GM20000 (cell line): ENCODE results near the gene CD226.
"Not testable (repeated sequence)": the region's sequence is repeated elsewhere in the genome, so short reads cannot be mapped to it uniquely, and the experiment has no call there.

Experiments used
- DNase-seq: peaks from one replicate; pipeline ENCODE4 v3.0.0; 2012; ENCODE audit warnings: low spot score
- CTCF ChIP-seq: IDR thresholded peaks from 2 replicates; pipeline ENCODE4 v1.5.1; 2012; ENCODE audit warnings: mild to moderate bottlenecking, control low read depth; ENCODE audit errors: extremely low read depth, missing control alignments

Gene CD226

DNA sequence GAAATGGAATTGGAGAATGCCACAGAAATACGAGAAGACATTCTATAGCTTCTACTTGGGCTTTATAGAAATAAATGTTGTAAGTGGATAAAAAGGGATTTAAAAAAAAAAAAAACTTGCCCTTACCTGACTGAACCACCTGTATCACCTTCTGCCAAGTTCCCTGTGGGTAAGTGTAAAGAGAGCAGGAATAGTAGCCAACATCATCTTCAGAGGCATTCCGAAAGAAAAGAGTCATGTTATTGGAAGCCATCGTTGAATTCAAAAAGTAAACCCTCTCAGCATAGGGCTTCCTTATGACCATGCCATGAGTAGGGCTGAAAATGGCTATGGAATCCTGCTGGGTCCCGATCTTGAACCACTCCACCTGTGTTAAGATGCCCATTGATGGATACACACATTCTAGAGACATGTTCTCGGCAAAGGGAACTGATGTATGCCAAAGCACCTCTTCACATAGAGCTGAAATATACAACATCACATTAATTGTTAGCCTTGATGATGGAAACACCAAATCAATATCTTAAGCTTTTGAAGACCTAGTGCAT lies 991 bp downstream of the CD226 start:
- no peak for DNase-seq
- no peak for TF ChIP-seq CTCF

GRCh38 chr18:69945220-69946114 lies 2.2 kb downstream of the CD226 start:
- TF ChIP-seq CTCF = no peak
- no peak for DNase-seq

DNA sequence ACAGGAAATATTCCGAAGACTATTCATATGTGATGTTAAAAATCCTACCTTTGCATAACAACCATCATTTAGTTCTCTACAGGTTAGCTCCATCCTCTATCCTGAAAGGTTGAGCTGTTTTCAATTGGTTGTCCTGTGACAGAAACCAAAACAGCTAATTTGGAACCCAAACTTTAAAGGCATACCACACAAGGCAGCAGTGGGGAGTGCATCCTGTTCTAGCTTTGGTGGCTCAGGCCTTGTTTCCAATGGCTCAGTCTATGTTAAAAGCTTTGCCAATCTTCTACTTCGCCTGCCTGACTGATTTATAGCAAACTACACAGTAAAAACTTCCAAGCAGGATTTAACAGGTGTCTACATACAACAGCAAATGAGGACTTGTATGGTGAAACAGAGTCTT lies 3.2 kb downstream of the CD226 start:
- no peak for DNase-seq
- no peak for TF ChIP-seq CTCF

- DNase-seq = no peak
- no peak for TF ChIP-seq CTCF
Measured at GRCh38 chr18:69943021-69943420, 4.7 kb downstream of the CD226 start.

DNA sequence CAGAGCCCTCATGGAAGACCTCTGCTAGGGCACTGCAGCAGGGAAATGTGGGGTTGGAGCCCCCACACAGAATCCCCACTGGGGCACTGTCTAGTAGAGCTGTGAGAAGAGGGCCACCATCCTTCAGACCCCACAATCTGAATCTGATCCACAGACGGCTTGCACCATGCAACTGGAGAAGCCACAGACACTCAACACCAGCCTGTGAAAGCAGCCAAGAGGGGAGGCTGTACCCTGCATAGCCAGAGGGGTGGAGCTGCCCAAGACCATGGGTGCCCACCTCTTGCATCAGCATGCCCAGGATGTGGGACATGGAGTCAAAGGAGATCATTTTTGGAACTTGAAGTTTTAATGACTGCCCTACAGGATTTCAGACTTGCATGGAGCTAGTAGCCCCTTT lies 6.5 kb downstream of the CD226 start:
- no peak for TF ChIP-seq CTCF

DNA sequence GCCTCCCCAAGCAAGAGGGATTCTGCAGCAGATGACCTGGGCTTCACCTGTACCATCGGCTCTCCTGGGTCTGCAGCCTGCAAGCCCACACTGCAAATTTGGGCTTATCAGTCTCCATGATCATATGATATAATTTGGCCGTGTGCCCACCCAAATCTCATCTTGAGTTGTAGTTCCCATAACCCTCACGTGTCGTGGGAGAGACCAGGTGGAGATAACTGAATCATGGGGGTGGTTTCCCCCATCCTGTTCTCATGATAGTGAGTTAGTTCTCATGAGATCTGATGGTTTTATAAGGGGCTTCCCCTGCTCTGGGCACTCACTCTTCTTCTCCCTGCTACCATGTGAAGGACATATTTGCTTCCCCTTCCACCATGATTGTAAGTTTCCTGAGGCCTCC lies 7.9 kb downstream of the CD226 start:
- DNase-seq = not testable (repeated sequence)

More for the DNA sequence above, 6.5 kb downstream of the CD226 start:
- no peak for DNase-seq

DNA sequence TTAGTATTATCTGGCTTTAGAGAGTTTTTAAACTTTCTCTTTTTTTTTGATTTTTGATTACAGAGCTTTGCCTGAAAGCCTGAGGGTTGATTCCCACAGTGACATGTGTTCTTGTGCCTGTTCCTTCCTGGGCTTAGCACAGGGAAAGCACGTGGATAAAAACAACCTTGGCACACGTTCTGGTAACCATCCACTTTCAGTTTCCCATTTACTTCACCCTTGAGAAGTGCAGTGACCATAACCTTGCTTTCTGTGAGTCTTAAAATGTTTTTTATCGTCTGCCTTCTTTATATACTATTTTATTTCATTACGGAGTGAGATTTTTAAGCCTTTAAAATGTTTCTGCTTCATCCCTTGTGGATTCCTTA lies 11.5 kb downstream of the CD226 start:
- no peak for DNase-seq
- TF ChIP-seq CTCF = no peak
